SJSA1 (cell line): ENCODE measurements around the gene RASL10A. TPM values are rescaled to one million over a fixed set of nuclear protein-coding genes. Genes with fewer than 3 reads are reported as not detected.

Experiments
- DNase-seq, 2 experiments: peaks; one replicate each; pipeline ENCODE4 v3.0.0-alpha.2; 2015 to 2020; ENCODE audit warnings: low spot score in 2 of 2, low read depth in 1 of 2
- H3K27ac ChIP-seq: fragments of 250-450 bp; sonication (Bioruptor Pico); 2 replicates; pipeline ENCODE4 v1.5.1; 2020; ENCODE audit warnings: mild to moderate bottlenecking, moderate library complexity
- H3K27me3 ChIP-seq: fragments of 250-450 bp; sonication (Bioruptor Pico); replicated peaks from 2 replicates; pipeline ENCODE4 v1.5.1; 2020; ENCODE audit warnings: mild to moderate bottlenecking, moderate library complexity
- H3K36me3 ChIP-seq: fragments of 250-450 bp; sonication (Bioruptor Pico); 2 replicates; pipeline ENCODE4 v1.5.1; 2020; ENCODE audit warnings: mild to moderate bottlenecking
- H3K4me1 ChIP-seq: fragments of 250-450 bp; sonication (Bioruptor Pico); replicated peaks from 2 replicates; pipeline ENCODE4 v1.6.1; 2021; ENCODE audit warnings: mild to moderate bottlenecking
- H3K4me3 ChIP-seq: fragments of 250-450 bp; sonication (Bioruptor Pico); 2 replicates; pipeline ENCODE4 v1.5.1; 2020; ENCODE audit warnings: mild to moderate bottlenecking
- H3K9me3 ChIP-seq: fragments of 250-450 bp; sonication (Bioruptor Pico); replicated peaks from 2 replicates; pipeline ENCODE4 v1.5.1; 2020; ENCODE audit warnings: mild to moderate bottlenecking
- total RNA-seq: library from RNA; depleted of rRNA; stranded (reverse); fragments of >200 nt; shearing (Covaris generic); gene quantifications from 2 replicates; pipeline ENCODE4 v1.2.3, GENCODE V29; 2014

The RASL10A gene
- total RNA-seq, 1 experiment from 2014 or later = not detected

- DNase-seq = no peak
- Histone ChIP-seq H3K9me3 (0 out of 2 replicates have a peak, but pooled peaks cover 3% of the 10 kb centered on the region), H3K4me3 (no peak overlapping the region), H3K36me3 (peaks cover 21% of the 10 kb centered on the region), H3K4me1 (peaks cover 38% of the 10 kb centered on the region), H3K27me3 (peaks cover 22% of the 10 kb centered on the region), H3K27ac (peak overlapping the region; percentile 29)
Measured at GRCh38 chr22:29310065-29310862, 5.2 kb downstream of the RASL10A start.

GRCh38 chr22:29309332-29310064 is 6.0 kb downstream of the RASL10A start:
- peaks cover 14% of the 10 kb centered on the region for H3K27me3 ChIP-seq
- no peak overlapping the region for H3K27ac ChIP-seq
- no peaks in the 10 kb centered on the region for H3K9me3 ChIP-seq
- H3K4me3 ChIP-seq = no peak overlapping the region
- H3K4me1 ChIP-seq = peaks cover 30% of the 10 kb centered on the region
- peak in 1 of 2 experiments; percentile 45 for DNase-seq
- peaks cover 21% of the 10 kb centered on the region for H3K36me3 ChIP-seq

GRCh38 chr22:29308791-29309262 is 6.7 kb downstream of the RASL10A start:
- Histone ChIP-seq H3K27me3 (peaks cover 8% of the 10 kb centered on the region), H3K4me3 (no peak overlapping the region), H3K9me3 (no peaks in the 10 kb centered on the region), H3K36me3 (peaks cover 21% of the 10 kb centered on the region), H3K27ac (no peak overlapping the region), H3K4me1 (peaks cover 30% of the 10 kb centered on the region)
- DNase-seq = peak in 1 of 2 experiments; percentile 42

GRCh38 chr22:29308148-29308790 is 7.2 kb downstream of the RASL10A start:
- Histone ChIP-seq H3K4me3 (no peak overlapping the region; the same call in 1 of the 2 replicates), H3K27ac (no peak overlapping the region), H3K9me3 (no peaks in the 10 kb centered on the region), H3K36me3 (peaks cover 21% of the 10 kb centered on the region), H3K4me1 (peaks cover 30% of the 10 kb centered on the region), H3K27me3 (peaks cover 3% of the 10 kb centered on the region; the same call in 1 of the 2 replicates)
- peak in 1 of 2 experiments; percentile 44 for DNase-seq

- H3K36me3 ChIP-seq = peaks cover 21% of the 10 kb centered on the region
- no peak for DNase-seq
- peak overlapping the region; percentile 67; the same call in 1 of the 2 replicates for H3K27ac ChIP-seq
Measured at GRCh38 chr22:29307596-29308147, 7.8 kb downstream of the RASL10A start.

GRCh38 chr22:29306835-29307595 is 8.5 kb downstream of the RASL10A start:
- H3K4me3 ChIP-seq = peak overlapping the region; percentile 68
- H3K27ac ChIP-seq = peak overlapping the region; percentile 67
- no peaks in the 10 kb centered on the region for H3K27me3 ChIP-seq
- peaks cover 30% of the 10 kb centered on the region for H3K4me1 ChIP-seq
- peaks cover 20% of the 10 kb centered on the region for H3K36me3 ChIP-seq
- no peaks in the 10 kb centered on the region for H3K9me3 ChIP-seq
- peak; percentile 81 for DNase-seq

More at GRCh38 chr22:29307596-29308147, 7.8 kb downstream of the RASL10A start:
- H3K4me1 ChIP-seq = peaks cover 30% of the 10 kb centered on the region
- H3K27me3 ChIP-seq = no peaks in the 10 kb centered on the region
- peak overlapping the region; percentile 68 for H3K4me3 ChIP-seq
- H3K9me3 ChIP-seq = no peaks in the 10 kb centered on the region

GRCh38 chr22:29306175-29306834 is 9.2 kb downstream of the RASL10A start, which contains the start of gene GAS2L1:
Gene GAS2L1 (plus strand): TSS chr22:29306650. CDS start chr22:29308106, 1,456 bp downstream.
- peak within 1 kb of the TSS; percentile 67 for H3K27ac ChIP-seq
- no peaks in the 10 kb centered on the region for H3K9me3 ChIP-seq
- H3K36me3 ChIP-seq = peaks cover 18% of the 10 kb centered on the region
- peak within 1 kb of the TSS; percentile 68 for H3K4me3 ChIP-seq
- DNase-seq = peak; percentile 82 to 89
- H3K4me1 ChIP-seq = peaks cover 27% of the 10 kb centered on the region
- no peaks in the 10 kb centered on the region for H3K27me3 ChIP-seq

GRCh38 chr22:29305836-29306174 is 9.7 kb downstream of the RASL10A start:
- H3K9me3 ChIP-seq = no peaks in the 10 kb centered on the region
- H3K27ac ChIP-seq = no peak overlapping the region
- H3K36me3 ChIP-seq = peaks cover 23% of the 10 kb centered on the region
- no peaks in the 10 kb centered on the region for H3K27me3 ChIP-seq
- no peak for DNase-seq
- peaks cover 22% of the 10 kb centered on the region for H3K4me1 ChIP-seq
- H3K4me3 ChIP-seq = peak overlapping the region; percentile 68

- Histone ChIP-seq H3K27me3 (no peaks in the 10 kb centered on the region), H3K4me1 (peaks cover 8% of the 10 kb centered on the region), H3K9me3 (no peaks in the 10 kb centered on the region), H3K36me3 (peaks cover 42% of the 10 kb centered on the region), H3K4me3 (no peak overlapping the region), H3K27ac (no peak overlapping the region)
- no peak for DNase-seq
Measured at GRCh38 chr22:29302681-29303465, 12.6 kb downstream of the RASL10A start.

GRCh38 chr22:29302402-29302680 is 13.2 kb downstream of the RASL10A start:
- no peak overlapping the region for H3K4me3 ChIP-seq
- H3K36me3 ChIP-seq = peaks cover 47% of the 10 kb centered on the region
- peaks cover 5% of the 10 kb centered on the region for H3K4me1 ChIP-seq
- DNase-seq = no peak
- H3K27me3 ChIP-seq = no peaks in the 10 kb centered on the region
- no peak overlapping the region for H3K27ac ChIP-seq
- H3K9me3 ChIP-seq = no peaks in the 10 kb centered on the region

GRCh38 chr22:29301716-29302401 is 13.6 kb downstream of the RASL10A start:
- H3K4me3 ChIP-seq = no peak overlapping the region
- no peak overlapping the region for H3K27ac ChIP-seq
- peaks cover 49% of the 10 kb centered on the region for H3K36me3 ChIP-seq
- no peaks in the 10 kb centered on the region for H3K27me3 ChIP-seq
- H3K9me3 ChIP-seq = no peaks in the 10 kb centered on the region
- H3K4me1 ChIP-seq = peaks cover 3% of the 10 kb centered on the region; the same call in 1 of the 2 replicates
- DNase-seq = no peak
